ENCODE results near the gene RASSF8. TPM values are rescaled to one million over a fixed set of nuclear protein-coding genes. Genes with fewer than 3 reads are reported as not detected.

Gene RASSF8
- total RNA-seq, 2 donors from 2014 or later = 3.2 to 14.2 TPM

DNA sequence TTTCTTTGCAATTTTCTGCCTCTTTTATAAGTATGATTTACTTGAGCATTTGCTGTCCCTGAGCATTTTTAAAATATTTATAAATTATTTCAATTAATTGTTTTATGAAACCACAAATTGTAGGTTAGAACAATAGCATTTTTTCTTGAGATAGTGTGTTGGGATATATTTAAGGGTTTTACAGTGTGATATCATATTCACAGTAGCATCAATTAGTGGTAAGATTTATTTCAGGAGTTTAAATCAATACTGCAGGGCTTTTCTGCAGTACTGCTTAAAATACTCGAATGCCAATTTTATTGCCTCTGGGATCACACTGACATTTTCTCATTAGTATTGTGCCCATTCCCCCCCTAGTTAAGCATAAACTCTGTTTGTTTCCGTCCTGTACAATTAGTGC lies 84.2 kb downstream of the RASSF8 start:
- H3K4me1 ChIP-seq = no peaks in the 10 kb centered on the region

DNA sequence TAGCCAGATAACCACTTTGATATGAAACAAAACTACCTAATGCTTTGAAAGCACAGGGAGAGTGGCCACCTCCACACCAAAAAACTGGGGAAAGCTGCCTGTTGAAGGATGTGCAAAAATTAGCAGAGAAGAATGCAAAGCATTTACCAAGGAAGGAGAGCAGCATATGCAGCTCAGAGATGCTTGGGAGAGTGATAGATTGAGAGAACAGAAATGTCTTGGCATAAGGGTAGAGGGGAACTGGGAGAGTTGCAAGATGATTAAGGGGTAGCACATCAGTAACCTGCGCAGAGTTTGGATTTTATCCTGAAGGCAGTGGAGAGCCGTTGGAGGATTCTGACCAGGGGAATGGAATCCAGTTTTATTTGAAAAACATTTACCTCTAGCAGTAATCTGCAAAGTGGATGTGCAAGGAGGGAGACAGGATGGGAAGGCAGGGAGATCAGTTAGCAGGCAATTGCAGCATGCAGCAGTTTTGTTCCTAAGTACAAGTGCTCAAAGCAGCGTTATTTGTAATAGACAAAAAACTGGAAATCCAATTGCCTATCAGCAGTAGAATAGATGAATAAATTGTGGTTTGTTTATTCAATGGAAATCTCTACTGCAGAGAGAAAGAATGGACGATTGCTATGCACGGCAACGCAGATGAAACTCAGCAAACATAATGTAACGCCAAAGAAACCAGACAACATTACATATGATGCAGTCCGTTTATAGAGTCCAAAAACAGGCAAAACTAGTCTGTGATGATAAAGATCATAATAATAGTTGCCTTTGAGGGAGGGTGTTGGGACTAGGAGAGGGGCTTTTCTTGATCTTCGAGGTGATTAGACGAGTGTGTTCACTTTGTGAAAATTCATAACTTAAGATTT lies 84.9 kb downstream of the RASSF8 start:
- H3K9ac ChIP-seq (ENCODE audit: low read depth in 2 of 2, low read length in 2 of 2) = no peak overlapping the region
- H3K4me1 ChIP-seq = no peaks in the 10 kb centered on the region
- DNase-seq = no peak
- no peak overlapping the region for H3K4me3 ChIP-seq
- TF ChIP-seq, protein P1, sequence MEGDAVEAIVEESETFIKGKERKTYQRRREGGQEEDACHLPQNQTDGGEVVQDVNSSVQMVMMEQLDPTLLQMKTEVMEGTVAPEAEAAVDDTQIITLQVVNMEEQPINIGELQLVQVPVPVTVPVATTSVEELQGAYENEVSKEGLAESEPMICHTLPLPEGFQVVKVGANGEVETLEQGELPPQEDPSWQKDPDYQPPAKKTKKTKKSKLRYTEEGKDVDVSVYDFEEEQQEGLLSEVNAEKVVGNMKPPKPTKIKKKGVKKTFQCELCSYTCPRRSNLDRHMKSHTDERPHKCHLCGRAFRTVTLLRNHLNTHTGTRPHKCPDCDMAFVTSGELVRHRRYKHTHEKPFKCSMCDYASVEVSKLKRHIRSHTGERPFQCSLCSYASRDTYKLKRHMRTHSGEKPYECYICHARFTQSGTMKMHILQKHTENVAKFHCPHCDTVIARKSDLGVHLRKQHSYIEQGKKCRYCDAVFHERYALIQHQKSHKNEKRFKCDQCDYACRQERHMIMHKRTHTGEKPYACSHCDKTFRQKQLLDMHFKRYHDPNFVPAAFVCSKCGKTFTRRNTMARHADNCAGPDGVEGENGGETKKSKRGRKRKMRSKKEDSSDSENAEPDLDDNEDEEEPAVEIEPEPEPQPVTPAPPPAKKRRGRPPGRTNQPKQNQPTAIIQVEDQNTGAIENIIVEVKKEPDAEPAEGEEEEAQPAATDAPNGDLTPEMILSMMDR (IDR thresholded peaks at IDR 0.05) = no peak
- H3K27me3 ChIP-seq = no peaks in the 10 kb centered on the region
- H3K27ac ChIP-seq = no peak overlapping the region
- intact Hi-C loops (cut with DNase I) = no loop called here
- no peaks in the 10 kb centered on the region for H3K36me3 ChIP-seq
- no peaks in the 10 kb centered on the region for H3K9me3 ChIP-seq

More for the DNA sequence above, 84.2 kb downstream of the RASSF8 start:
- no peaks in the 10 kb centered on the region for H3K27me3 ChIP-seq
- H3K9ac ChIP-seq (ENCODE audit: low read depth in 2 of 2, low read length in 2 of 2) = no peak overlapping the region
- H3K36me3 ChIP-seq = no peaks in the 10 kb centered on the region
- intact Hi-C loops (cut with DNase I) = no loop called here
- DNase-seq = no peak
- no peaks in the 10 kb centered on the region for H3K9me3 ChIP-seq
- TF ChIP-seq, protein P1 (IDR thresholded peaks at IDR 0.05) = no peak
- no peak overlapping the region for H3K4me3 ChIP-seq
- H3K27ac ChIP-seq = no peak overlapping the region

DNA sequence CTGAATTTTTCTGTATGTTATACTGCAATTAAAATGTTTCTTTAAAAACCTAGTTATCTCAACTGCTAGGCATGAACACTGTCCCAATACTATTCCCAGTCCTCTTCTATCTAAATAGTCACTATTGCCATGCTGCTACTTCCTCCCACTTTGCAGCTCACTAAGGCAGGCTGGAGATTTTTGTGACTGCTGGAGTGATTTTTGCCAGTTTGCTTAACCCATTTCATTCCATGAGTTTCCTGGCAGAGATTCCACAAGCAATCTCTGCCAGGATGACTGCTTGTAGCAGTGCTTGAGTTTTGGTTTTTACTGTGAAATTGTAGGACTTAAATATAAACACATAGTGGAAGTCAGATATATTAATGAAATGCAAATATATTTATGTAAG lies 85.5 kb downstream of the RASSF8 start:
- Histone ChIP-seq H3K9ac (ENCODE audit: low read depth in 2 of 2, low read length in 2 of 2) (no peak overlapping the region), H3K27ac (no peak overlapping the region), H3K4me3 (no peak overlapping the region), H3K4me1 (no peaks in the 10 kb centered on the region), H3K36me3 (no peaks in the 10 kb centered on the region), H3K9me3 (no peaks in the 10 kb centered on the region), H3K27me3 (no peaks in the 10 kb centered on the region)
- TF ChIP-seq, protein P1 (IDR thresholded peaks at IDR 0.05) = no peak
- no peak for DNase-seq
- intact Hi-C loops (cut with DNase I) = no loop called here

DNA sequence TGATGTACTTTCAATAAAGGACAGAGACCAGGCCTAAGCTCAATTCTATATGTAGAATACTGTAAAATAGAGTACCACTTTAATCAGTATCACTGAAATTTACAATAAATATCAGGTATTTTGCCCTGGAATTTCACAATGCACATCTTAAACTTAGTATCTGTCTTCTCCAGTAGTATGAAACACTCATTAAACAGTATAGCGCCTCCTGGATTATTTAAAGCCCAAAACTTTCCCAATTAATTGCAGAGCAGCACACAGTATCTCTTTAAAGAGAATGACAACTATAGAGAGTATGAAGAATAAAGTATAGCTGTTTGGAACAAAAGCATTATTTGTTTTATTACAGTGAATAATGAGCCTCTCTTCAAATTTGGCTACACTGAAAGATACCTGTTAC lies 86.1 kb downstream of the RASSF8 start:
- H3K4me3 ChIP-seq = no peak overlapping the region
- TF ChIP-seq, protein P1 (IDR thresholded peaks at IDR 0.05) = no peak
- no peaks in the 10 kb centered on the region for H3K36me3 ChIP-seq
- H3K27me3 ChIP-seq = no peaks in the 10 kb centered on the region
- no peak overlapping the region for H3K27ac ChIP-seq
- H3K9ac ChIP-seq (ENCODE audit: low read depth in 2 of 2, low read length in 2 of 2) = no peak overlapping the region
- DNase-seq = no peak
- H3K9me3 ChIP-seq = no peaks in the 10 kb centered on the region
- intact Hi-C loops (cut with DNase I) = no loop called here
- H3K4me1 ChIP-seq = no peaks in the 10 kb centered on the region

DNA sequence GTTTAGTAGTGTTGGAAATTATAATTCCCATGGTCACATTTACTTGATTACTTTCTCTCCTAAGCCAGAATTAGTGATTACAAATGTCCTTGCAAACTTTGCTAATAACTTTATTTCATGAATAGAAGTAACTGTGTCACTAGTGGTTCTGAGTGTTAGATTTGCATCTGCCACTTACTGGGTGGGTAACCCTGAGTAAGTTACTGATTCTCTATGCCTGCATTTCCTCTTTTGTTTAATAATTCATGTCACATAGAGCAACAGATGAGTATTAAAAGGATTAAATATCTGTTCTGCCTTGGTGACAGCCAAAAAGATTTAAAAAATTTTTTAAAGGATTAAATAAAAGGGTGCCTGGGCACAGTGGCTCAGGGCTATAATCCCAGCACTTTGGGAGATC lies 87.7 kb downstream of the RASSF8 start:
- Histone ChIP-seq H3K27me3 (no peaks in the 10 kb centered on the region), H3K9ac (ENCODE audit: low read depth in 2 of 2, low read length in 2 of 2) (no peak overlapping the region), H3K27ac (no peak overlapping the region), H3K4me1 (no peaks in the 10 kb centered on the region), H3K4me3 (no peak overlapping the region), H3K36me3 (no peaks in the 10 kb centered on the region), H3K9me3 (no peaks in the 10 kb centered on the region)
- no peak for DNase-seq
- intact Hi-C loops (cut with DNase I) = no loop called here
- TF ChIP-seq, protein P1 (IDR thresholded peaks at IDR 0.05) = no peak

All from colonic mucosa (tissue), 4 donors.